K562 (cell line): Measurements from ENCODE around the gene CALD1. TPM values are rescaled to one million over a fixed set of nuclear protein-coding genes. Genes with fewer than 3 reads are reported as not detected.

Experiments
- ATAC-seq: fragments of 200-7000 bp; cut with Tn5 transposase; 3 replicates; pipeline ENCODE4 v1.9.1; 2020; ENCODE audit warnings: moderate library complexity
- BruUV-seq: library from RNA; stranded (reverse); fragments of 400-500 nt; replicated peaks from 2 replicates; lab custom pipeline; 2021; lab: Mats Ljungman, UMichigan
- CTCF ChIA-PET: fragments of 300-600 bp; formaldehyde crosslinking; extraction: SDS; loops from one replicate; lab custom pipeline; 2021; ENCODE audit warnings: low intra/inter-chr PET ratio; lab: Yijun Ruan, JAX
- POLR2A ChIA-PET: fragments of 300-600, 350-650 bp; sonication (Branson Sonifier 250); formaldehyde crosslinking; extraction: SDS; loops from one replicate; lab custom pipeline; 2021; ENCODE audit warnings: antibody characterized with exemption, inconsistent platforms; lab: Yijun Ruan, JAX
- DNase-seq, 4 experiments: peaks; one replicate each; pipeline versions ENCODE4 v3.0.0 to v3.0.0-alpha.2; 2011 to 2018; ENCODE audit warnings: low spot score in 3 of 4, mixed read lengths in 3 of 4; ENCODE audit errors: extremely low read depth in 1 of 4
- FAIRE-seq: peaks from 2 replicates; lab custom pipeline; 2011; peaks lifted over from hg19 to GRCh38; lab: Jason Lieb, UNC
- H2AFZ ChIP-seq: 2 replicates; pipeline ENCODE4 v1.6.0; 2011; ENCODE audit warnings: low read depth, low read length, control low read depth, inconsistent platforms
- H3K27ac ChIP-seq: fragments of 200-600 bp; 3 replicates; pipeline ENCODE4 v1.8.0; 2011; ENCODE audit warnings: low read depth, mild to moderate bottlenecking, control low read depth, inconsistent platforms, low read length, moderate library complexity, mixed read lengths; ENCODE audit errors: extremely low read depth
- H3K27me3 ChIP-seq, 2 experiments: fragments of 300-600 bp in 1 of 2; 2 replicates in 1 of 2; 3 replicates in 1 of 2; pipeline versions ENCODE4 v1.6.0 to v1.8.0; 2011; ENCODE audit warnings: inconsistent platforms in 2 of 2, low read length in 2 of 2, mild to moderate bottlenecking in 1 of 2, mixed read lengths in 1 of 2, moderate library complexity in 1 of 2; ENCODE audit not compliant: control insufficient read depth in 2 of 2, insufficient read depth in 2 of 2
- H3K36me3 ChIP-seq: fragments of 300-600 bp; 3 replicates; pipeline ENCODE4 v1.8.0; 2011; ENCODE audit warnings: mild to moderate bottlenecking, low read length, inconsistent platforms; ENCODE audit not compliant: control insufficient read depth, insufficient read depth
- H3K4me1 ChIP-seq, 2 experiments: fragments of 200-600 bp in 1 of 2; replicated peaks in 1 of 2; 2 replicates in 1 of 2; 3 replicates in 1 of 2; pipeline versions ENCODE4 v1.5.1 to v1.8.0; 2011; ENCODE audit warnings: inconsistent platforms in 2 of 2, low read length in 2 of 2, mild to moderate bottlenecking in 1 of 2, mixed read lengths in 1 of 2, moderate library complexity in 1 of 2; ENCODE audit not compliant: control insufficient read depth in 2 of 2, insufficient read depth in 2 of 2
- H3K4me2 ChIP-seq: 2 replicates; pipeline ENCODE4 v1.6.1; 2011; ENCODE audit warnings: low read length, control low read depth, inconsistent platforms, mixed read lengths; ENCODE audit not compliant: insufficient read depth
- H3K4me3 ChIP-seq: fragments of 200-600 bp; sonication (generic), shearing (Covaris generic); 2 replicates; pipeline ENCODE4 v1.5.1; 2016; ENCODE audit warnings: control low read depth, inconsistent platforms
- H3K79me2 ChIP-seq: fragments of 200-600 bp; 3 replicates; pipeline ENCODE4 v1.8.0; 2011; ENCODE audit warnings: low read length, inconsistent platforms; ENCODE audit not compliant: control insufficient read depth, insufficient read depth
- H3K9ac ChIP-seq, 2 experiments: 2 replicates each; pipeline versions ENCODE4 v1.6.0 to v1.6.1; 2011; ENCODE audit warnings: low read depth in 2 of 2, low read length in 2 of 2, control low read depth in 1 of 2, inconsistent platforms in 1 of 2, mild to moderate bottlenecking in 1 of 2, mixed read lengths in 1 of 2; ENCODE audit not compliant: insufficient read depth in 1 of 2
- H3K9me1 ChIP-seq: one replicate; pipeline ENCODE4 v1.6.0; 2011; ENCODE audit warnings: inconsistent platforms, mild to moderate bottlenecking, low read length, moderate library complexity; ENCODE audit not compliant: control insufficient read depth, insufficient read depth
- H3K9me3 ChIP-seq: replicated peaks from 2 replicates; pipeline ENCODE4 v1.5.1; 2011; ENCODE audit warnings: low read depth, low read length, inconsistent platforms; ENCODE audit not compliant: control insufficient read depth, insufficient read depth
- H4K20me1 ChIP-seq: replicated peaks from 2 replicates; pipeline ENCODE4 v1.6.1; 2011; ENCODE audit warnings: low read length, inconsistent platforms, mixed read lengths; ENCODE audit not compliant: control insufficient read depth, insufficient read depth
- AFF1 ChIP-seq, 2 experiments: fragments of 450-650 bp; IDR thresholded peaks; 2 replicates each; pipeline ENCODE4 v1.6.1; 2018; ENCODE audit warnings: mild to moderate bottlenecking in 2 of 2, low read depth in 1 of 2; ENCODE audit not compliant: partially characterized antibody in 2 of 2
- ESRRB ChIP-seq: fragments of 250-450 bp; sonication (Bioruptor Pico); IDR thresholded peaks from 2 replicates; pipeline ENCODE4 v1.5.0; 2020; ENCODE audit warnings: mild to moderate bottlenecking, moderate library complexity, borderline replicate concordance
- MLX ChIP-seq, 2 experiments: fragments of 450-650 bp in 1 of 2; sonication (generic) in 1 of 2; formaldehyde crosslinking; conservative IDR thresholded peaks; 2 replicates each; pipeline versions ENCODE4 v1.4.0 to v1.8.1; 2020 to 2022; ENCODE audit warnings: mild to moderate bottlenecking in 1 of 2, missing genetic modification reagents in 1 of 2
- POLR3G ChIP-seq: IDR thresholded peaks from 2 replicates; pipeline ENCODE4 v1.6.1; 2011; ENCODE audit not compliant: insufficient read length, insufficient replicate concordance; ENCODE audit errors: extremely low read depth
- PTBP1 ChIP-seq: fragments of 200-400 bp; formaldehyde crosslinking; IDR thresholded peaks from 2 replicates; pipeline ENCODE4 v1.6.1; 2017; ENCODE audit warnings: low read depth, low read length
- ZNF143 ChIP-seq: sonication (generic); formaldehyde crosslinking; IDR thresholded peaks from 2 replicates; pipeline ENCODE4 v1.9.0; 2022; ENCODE audit warnings: mild to moderate bottlenecking, missing genetic modification reagents
- ZNF740 ChIP-seq, 3 experiments: fragments of 200-800 bp in 1 of 3; sonication (Bioruptor generic) in 1 of 3; sonication (generic) in 1 of 3; formaldehyde crosslinking in 1 of 3; IDR thresholded peaks; 2 replicates each; pipeline versions ENCODE4 v1.6.1 to v1.8.0; 2016 to 2022; ENCODE audit warnings: mild to moderate bottlenecking in 2 of 3, missing compliant biosample characterization in 2 of 3, missing genetic modification characterization in 2 of 3, missing genetic modification reagents in 1 of 3
- WGBS: fragments of 100-300 bp; shearing (Covaris generic); methylation state at CpG from one replicate; pipeline ENCODE4 v1.1.6; 2016; ENCODE audit warnings: low coverage, mixed read lengths; ENCODE audit not compliant: insufficient coverage; ENCODE audit errors: missing lambda C conversion rate; 5-methylcytosine and 5-hydroxymethylcytosine counted together
- in situ Hi-C: fragments of 300-500 bp; cut with MboI; formaldehyde crosslinking; loops from 4 replicates; pipeline ENCODE4 v1.15.0; 2018; ENCODE audit warnings: inconsistent platforms, mixed read lengths
- intact Hi-C: fragments of 100-400 bp; cut with micrococcal nuclease; formaldehyde crosslinking; loops from 2 replicates; pipeline ENCODE4 v1.14.2; 2022
- polyA plus RNA-seq, 8 experiments: library from polyadenylated mRNA; depleted of rRNA in 4 of 8; stranded (reverse) in 5 of 8; unstranded in 3 of 8; fragments of >200 nt; fragmentation: Nextera tagmentation in 2 of 8; fragmentation: Illumina TruSeq in 1 of 8; extraction: Ambion mirVana in 2 of 8; extraction: Trizol in 1 of 8; gene quantifications; 2 replicates each; pipeline versions ENCODE4 v1.2.1 to v1.2.3, GENCODE V29; 2011 to 2014; ENCODE audit warnings: inconsistent platforms in 1 of 8, missing spikeins in 1 of 8
- total RNA-seq, 7 experiments: library from RNA; depleted of rRNA in 6 of 7; stranded (reverse); fragments of >200 nt in 6 of 7; fragmentation: Illumina TruSeq in 2 of 7; extraction: Trizol in 2 of 7; gene quantifications; 2 replicates each; pipeline versions ENCODE4 v1.2.1 to v1.2.3, GENCODE V29; 2011 to 2021; ENCODE audit warnings: low replicate concordance in 1 of 7

The CALD1 gene
- total and polyA plus RNA-seq, 9 of the 15 experiments (the other 6 are each of a cell fraction or from before 2014, with no cell fraction given) = 0.40 TPM; not detected in 8

- Histone ChIP-seq H3K4me1 (no peaks in the 10 kb centered on the region), H3K79me2 (no peaks in the 10 kb centered on the region), H4K20me1 (no peaks in the 10 kb centered on the region), H3K36me3 (no peaks in the 10 kb centered on the region), H3K27me3 (peaks cover 1 to 7% of the 10 kb centered on the region in 2 experiments; a peak in 3 of 5 replicates), H2AFZ (no peak overlapping the region), H3K4me3 (no peak overlapping the region), H3K4me2 (no peak overlapping the region), H3K27ac (no peak overlapping the region), H3K9ac (no peak overlapping the region), H3K9me3 (no peaks in the 10 kb centered on the region), H3K9me1 (no peaks in the 10 kb centered on the region)
- DNase-seq = no peak
- FAIRE-seq = no peak
- in situ Hi-C loops (no loop called here), intact Hi-C loops (no loop called here)
- CTCF ChIA-PET = no interaction called here
- TF ChIP-seq ESRRB (CRISPR knock-in tag) (no peak), MLX (CRISPR knock-in tag; conservative IDR thresholded peaks at IDR 0.05) (no peak), ZNF740 (CRISPR knock-in tag; IDR thresholded peaks at IDR 0.05) (no peak), ZNF740 (tag; IDR thresholded peaks at IDR 0.05) (no peak), AFF1 (IDR thresholded peaks at IDR 0.05; ENCODE audit: low read depth in 1 of 2, partially characterized antibody in 2 of 2) (no peak), ZNF143 (CRISPR knock-in tag) (no peak), POLR3G (no peak), PTBP1 (no peak)
- WGBS = 1% methylated on average over 7 of the region's 7 CpGs
- ATAC-seq = no peak
- BruUV-seq = no TSS peak
- POLR2A ChIA-PET = interaction anchor here (1.9 kb wide), 1 partner anchor 9 kb away, joined by 7 read pairs; no protein-coding TSS in a partner anchor
Observed at GRCh38 chr7:134847851-134848588, 68.6 kb downstream of the CALD1 start.
